Measurements from ENCODE around the gene SLC48A1. TPM values are rescaled to one million over a fixed set of nuclear protein-coding genes. Genes with fewer than 3 reads are reported as not detected.
A peak's percentile ranks its signal among the peaks of the same experiment; 100 is the strongest.

The SLC48A1 gene
- total RNA-seq, 3 donors from 2014 or later (not counting 1 experiment from before 2014, with no cell fraction given) = 2.0 to 4.4 (median 3.4) TPM

- Histone ChIP-seq H3K27ac (ENCODE audit: low read length) (no peak overlapping the region), H3K27me3 (ENCODE audit: control insufficient read depth, insufficient read depth, low read length) (no peaks in the 10 kb centered on the region), H3K36me3 (ENCODE audit: control insufficient read depth, insufficient read depth, low read length) (peaks cover 88% of the 10 kb centered on the region), H3K4me1 (ENCODE audit: control insufficient read depth, insufficient read depth, low read length) (no peaks in the 10 kb centered on the region), H3K9me3 (ENCODE audit: control insufficient read depth, insufficient read depth, low read length) (no peaks in the 10 kb centered on the region), H3K4me3 (ENCODE audit: low read length) (no peak overlapping the region)
- Mint-ChIP-seq H3K9me3 (no peaks in the 10 kb centered on the region), H3K27ac (peak overlapping the region; percentile 58 to 76), H3K36me3 (peaks cover 14% of the 10 kb centered on the region), H3K4me1 (peaks cover 0 to 11% of the 10 kb centered on the region in 2 donors), H3K4me3 (no peak overlapping the region), H3K27me3 (ENCODE audit: low read depth in 2 of 2) (no peaks in the 10 kb centered on the region)
- intact Hi-C loops (cut with micrococcal nuclease) = no loop called here
- DNase-seq (no peak), ATAC-seq (no peak)
- no peak for TF ChIP-seq CTCF (IDR thresholded peaks at IDR 0.05)
- WGBS (ENCODE audit: insufficient coverage) = 90% methylated on average over 10 of the region's 11 CpGs
Measured at GRCh38 chr12:47785887-47786661, 13.0 kb downstream of the SLC48A1 start.

GRCh38 chr12:47786662-47787280 lies 13.7 kb downstream of the SLC48A1 start:
- DNase-seq (no peak), ATAC-seq (no peak)
- no peaks in the 10 kb centered on the region for H3K4me1 ChIP-seq (ENCODE audit: control insufficient read depth, insufficient read depth, low read length)
- no peaks in the 10 kb centered on the region for H3K27me3 ChIP-seq (ENCODE audit: control insufficient read depth, insufficient read depth, low read length)
- Mint-ChIP-seq H3K27me3 (ENCODE audit: low read depth in 2 of 2) (no peaks in the 10 kb centered on the region), H3K4me1 (peaks cover 0 to 4% of the 10 kb centered on the region in 2 donors), H3K4me3 (no peak overlapping the region), H3K36me3 (peaks cover 14% of the 10 kb centered on the region), H3K27ac (peak overlapping the region; percentile 58 to 76), H3K9me3 (no peaks in the 10 kb centered on the region)
- H3K36me3 ChIP-seq (ENCODE audit: control insufficient read depth, insufficient read depth, low read length) = peaks cover 93% of the 10 kb centered on the region
- 98% methylated on average over 10 of the region's 10 CpGs for WGBS (ENCODE audit: insufficient coverage)
- intact Hi-C loops (cut with micrococcal nuclease) = no loop called here
- H3K9me3 ChIP-seq (ENCODE audit: control insufficient read depth, insufficient read depth, low read length) = no peaks in the 10 kb centered on the region
- TF ChIP-seq CTCF (IDR thresholded peaks at IDR 0.05) = no peak
- no peak overlapping the region for H3K4me3 ChIP-seq (ENCODE audit: low read length)
- no peak overlapping the region for H3K27ac ChIP-seq (ENCODE audit: low read length)

- Mint-ChIP-seq H3K36me3 (peaks cover 14% of the 10 kb centered on the region), H3K27ac (peak overlapping the region; percentile 18 to 58), H3K4me3 (no peak overlapping the region), H3K27me3 (ENCODE audit: low read depth in 2 of 2) (no peaks in the 10 kb centered on the region), H3K9me3 (no peaks in the 10 kb centered on the region), H3K4me1 (no peaks in the 10 kb centered on the region)
- intact Hi-C loops (cut with micrococcal nuclease) = no loop called here
- 94% methylated on average over 14 of the region's 14 CpGs for WGBS (ENCODE audit: insufficient coverage)
- DNase-seq (no peak), ATAC-seq (no peak)
- TF ChIP-seq CTCF (IDR thresholded peaks at IDR 0.05) = no peak
- Histone ChIP-seq H3K4me3 (ENCODE audit: low read length) (no peak overlapping the region), H3K36me3 (ENCODE audit: control insufficient read depth, insufficient read depth, low read length) (peaks cover 94% of the 10 kb centered on the region), H3K9me3 (ENCODE audit: control insufficient read depth, insufficient read depth, low read length) (no peaks in the 10 kb centered on the region), H3K27ac (ENCODE audit: low read length) (no peak overlapping the region), H3K4me1 (ENCODE audit: control insufficient read depth, insufficient read depth, low read length) (no peaks in the 10 kb centered on the region), H3K27me3 (ENCODE audit: control insufficient read depth, insufficient read depth, low read length) (no peaks in the 10 kb centered on the region)
Measured at GRCh38 chr12:47787596-47788319, 14.7 kb downstream of the SLC48A1 start.
